GM19239 (cell line): ENCODE results near the gene XYLB.

Experiments
- DNase-seq: peaks from one replicate; pipeline ENCODE4 v3.0.0; 2011; ENCODE audit warnings: low spot score; ENCODE audit not compliant: insufficient read length
- FAIRE-seq: peaks from 2 replicates; lab custom pipeline; 2011; peaks lifted over from hg19 to GRCh38; lab: Jason Lieb, UNC

Gene XYLB

DNA sequence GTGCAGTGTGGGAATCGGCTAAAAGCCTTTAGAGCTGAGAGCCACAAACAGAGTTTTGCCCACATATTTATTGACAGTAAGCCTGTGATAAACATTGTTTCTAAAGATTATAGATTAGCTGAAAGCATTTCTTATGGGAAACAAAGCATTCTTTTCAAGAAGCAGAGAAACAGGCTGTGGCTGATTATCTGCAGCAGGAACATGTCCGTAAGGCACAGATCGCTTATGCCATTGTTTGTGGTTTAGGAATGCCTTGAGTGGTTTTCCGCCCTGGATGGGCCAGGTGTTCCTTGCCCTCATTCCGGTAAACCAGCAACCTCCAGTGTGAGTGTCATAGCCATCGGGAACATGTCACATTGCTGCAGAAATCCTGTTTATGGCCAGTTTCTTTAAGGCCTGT lies 12.5 kb downstream of the XYLB start:
- DNase-seq: no peak
- no peak for FAIRE-seq

DNA sequence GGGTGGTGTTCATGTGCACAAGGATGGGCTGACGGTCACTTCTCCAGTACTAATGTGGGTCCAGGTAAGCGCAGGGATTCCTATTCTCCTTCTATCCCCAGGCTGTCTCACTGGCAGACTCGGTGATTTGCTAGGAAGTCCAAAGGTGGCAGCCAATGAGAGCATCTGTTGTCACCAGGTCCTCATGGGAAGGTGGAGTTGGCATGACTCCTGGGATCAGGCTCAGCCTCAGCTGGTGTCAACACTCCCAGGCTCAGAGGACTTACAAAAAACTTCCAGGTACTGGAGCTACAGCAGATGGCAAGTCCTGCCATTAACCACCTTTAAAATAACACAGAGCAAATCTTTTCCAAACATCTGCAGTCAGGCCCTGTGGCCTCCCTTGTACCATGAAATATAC lies 13.8 kb downstream of the XYLB start:
- DNase-seq: no peak
- FAIRE-seq: no peak

DNA sequence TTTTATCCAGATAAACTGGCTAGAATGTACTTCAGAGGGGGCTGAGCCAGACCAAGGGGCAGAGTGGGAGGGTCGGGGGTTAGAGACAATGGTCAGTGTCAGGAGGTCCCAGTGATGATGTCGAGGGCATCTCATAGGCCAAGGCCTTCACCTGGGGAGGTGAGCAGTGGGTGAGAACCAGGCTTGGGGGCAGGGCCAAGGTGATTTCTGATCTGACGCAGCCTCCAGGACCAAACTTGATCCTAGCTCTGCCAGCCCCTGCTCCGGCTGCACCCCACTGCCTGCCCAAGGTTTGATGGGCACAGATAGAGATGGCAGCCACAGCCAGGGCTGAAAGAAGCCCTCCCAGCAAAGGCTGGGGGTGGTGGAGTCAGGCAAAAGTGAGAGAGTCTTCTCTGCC lies 14.9 kb downstream of the XYLB start:
- FAIRE-seq: no peak

DNA sequence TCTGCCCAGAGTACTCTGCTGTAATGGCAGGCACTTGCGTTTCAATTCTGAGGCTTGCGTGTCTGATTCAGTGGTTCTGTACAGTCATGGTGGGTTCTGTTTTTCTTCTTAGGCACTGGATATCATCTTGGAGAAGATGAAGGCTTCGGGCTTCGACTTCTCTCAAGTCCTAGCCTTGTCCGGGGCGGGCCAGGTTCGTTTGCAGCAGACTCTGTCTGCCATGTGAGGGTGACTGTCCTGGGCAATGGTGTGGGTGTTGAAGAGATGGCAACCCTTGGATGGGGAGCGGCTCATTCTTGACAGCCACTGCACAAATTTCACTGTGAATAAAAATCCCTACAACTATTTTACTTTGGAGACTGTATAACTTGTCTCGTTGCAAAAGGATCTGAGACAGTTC lies 16.2 kb downstream of the XYLB start:
- FAIRE-seq: no peak
- DNase-seq: no peak

More for the DNA sequence above, 14.9 kb downstream of the XYLB start:
- DNase-seq: no peak

DNA sequence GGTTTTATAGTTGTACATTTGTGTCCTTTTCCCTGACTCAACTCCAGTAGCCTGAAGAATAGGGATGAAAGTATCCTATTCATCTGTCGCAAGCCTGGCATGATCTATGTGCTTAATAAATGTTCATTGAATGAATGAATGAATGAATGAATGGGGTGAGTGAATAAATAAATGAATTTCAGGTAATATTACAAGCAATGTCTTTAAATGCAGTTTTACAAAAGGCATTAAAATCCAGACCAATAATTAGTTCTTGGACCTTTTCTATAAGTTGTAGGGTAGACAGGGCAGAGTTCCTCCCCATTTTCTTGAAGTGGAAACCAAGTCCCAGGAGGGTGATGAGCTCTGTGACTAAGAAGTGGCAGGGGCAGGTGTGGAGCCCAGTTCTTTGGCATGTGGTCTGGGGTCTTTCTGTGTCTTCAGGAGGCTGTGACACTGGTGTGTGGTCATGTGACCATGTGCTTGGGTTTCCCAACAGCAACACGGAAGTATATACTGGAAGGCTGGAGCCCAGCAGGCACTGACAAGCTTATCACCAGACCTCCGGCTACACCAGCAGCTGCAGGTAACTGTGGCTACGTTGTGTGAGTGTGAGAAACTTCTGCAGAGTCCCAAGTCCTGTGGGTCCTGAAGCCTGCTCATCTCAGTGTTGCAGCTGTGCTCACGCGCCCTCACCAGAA lies 18.3 kb downstream of the XYLB start:
- no peak for FAIRE-seq

DNA sequence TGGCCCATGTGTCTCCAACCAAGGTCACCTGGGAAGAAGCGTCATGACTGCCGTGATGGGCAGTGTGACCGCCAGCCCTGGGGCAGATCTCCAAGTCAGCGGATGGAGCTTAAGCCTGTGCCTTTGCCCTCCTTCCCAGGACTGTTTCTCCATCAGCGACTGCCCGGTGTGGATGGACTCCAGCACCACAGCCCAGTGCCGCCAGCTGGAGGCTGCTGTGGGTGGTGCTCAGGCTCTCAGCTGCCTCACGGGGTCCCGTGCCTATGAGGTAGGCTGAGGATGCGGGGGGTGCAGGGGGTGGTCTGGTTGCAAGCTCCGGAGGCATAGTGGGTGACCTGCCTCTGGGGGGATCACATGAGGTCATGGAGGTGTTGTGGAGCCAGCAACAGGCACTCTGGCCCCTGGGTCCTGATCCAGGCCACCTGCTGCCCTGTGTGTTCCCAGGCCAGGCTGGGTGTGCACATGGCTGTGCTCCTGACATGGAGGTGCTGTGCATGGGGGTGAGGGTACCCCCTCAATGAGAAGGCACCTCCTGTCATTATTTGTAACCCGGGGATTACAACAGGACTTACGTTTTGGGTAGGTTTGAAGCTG lies 19.0 kb downstream of the XYLB start:
- FAIRE-seq (no peak), DNase-seq (no peak)

More for the DNA sequence above, 18.3 kb downstream of the XYLB start:
- DNase-seq: no peak

DNA sequence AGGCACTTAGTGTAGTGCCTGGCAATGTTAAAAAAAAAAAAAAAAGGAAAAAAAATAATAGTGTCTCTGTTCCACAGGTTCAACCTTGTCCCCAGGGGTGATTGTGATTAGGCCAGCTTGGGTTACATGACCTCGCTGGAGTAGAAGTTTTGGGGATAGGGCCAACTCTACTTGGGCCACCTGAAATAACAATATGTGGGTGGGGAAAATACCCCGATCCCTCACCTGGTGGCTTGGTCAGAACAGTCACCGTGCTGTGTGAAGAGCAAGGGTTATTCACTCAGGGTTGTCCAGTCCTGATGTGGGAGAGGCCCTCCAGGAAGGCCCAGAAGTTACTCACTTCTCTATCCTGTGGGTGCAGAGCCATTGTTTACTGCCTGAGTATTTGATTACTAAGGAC lies 19.5 kb downstream of the XYLB start:
- no peak for FAIRE-seq
- no peak for DNase-seq

DNA sequence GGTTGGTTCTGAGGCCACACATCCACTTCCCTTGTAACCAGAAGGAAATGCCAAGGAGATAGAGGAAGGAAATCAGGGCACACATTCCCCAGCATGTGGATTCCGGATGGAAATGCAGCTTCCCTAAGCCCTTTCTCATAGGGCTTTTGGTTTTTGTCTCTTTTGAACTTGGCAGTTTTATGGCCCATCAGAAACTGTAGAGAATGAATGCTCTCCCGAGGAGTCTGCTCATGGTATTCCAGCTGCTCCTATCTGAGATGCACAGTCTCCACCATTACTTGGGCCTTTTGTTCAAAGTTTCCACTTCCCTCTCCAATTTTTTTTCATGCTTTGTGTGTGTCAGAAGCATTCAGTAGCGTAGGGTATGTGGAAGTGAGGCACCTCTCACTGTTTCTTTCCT lies 21.2 kb downstream of the XYLB start:
- no peak for DNase-seq
- FAIRE-seq: no peak

DNA sequence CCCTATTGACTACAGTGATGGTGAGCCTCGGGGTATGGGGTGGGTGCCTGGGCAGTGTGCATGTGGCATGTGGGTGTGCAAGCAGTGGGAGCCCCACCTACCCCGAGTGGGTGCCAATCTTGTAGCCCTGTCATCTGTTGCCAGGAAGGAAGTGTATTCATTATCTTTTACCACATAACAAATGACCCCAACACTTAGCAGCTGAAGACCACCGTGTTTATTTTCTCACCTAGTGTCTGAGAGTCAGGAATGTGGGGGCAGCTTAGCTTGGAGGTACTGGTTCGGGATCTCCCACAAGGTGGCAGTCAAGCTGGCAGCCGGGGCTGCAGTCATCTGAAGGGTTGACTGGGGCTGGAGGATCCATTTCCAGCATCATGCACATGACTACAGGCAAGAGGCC lies 21.7 kb downstream of the XYLB start:
- DNase-seq (no peak), FAIRE-seq (no peak)

DNA sequence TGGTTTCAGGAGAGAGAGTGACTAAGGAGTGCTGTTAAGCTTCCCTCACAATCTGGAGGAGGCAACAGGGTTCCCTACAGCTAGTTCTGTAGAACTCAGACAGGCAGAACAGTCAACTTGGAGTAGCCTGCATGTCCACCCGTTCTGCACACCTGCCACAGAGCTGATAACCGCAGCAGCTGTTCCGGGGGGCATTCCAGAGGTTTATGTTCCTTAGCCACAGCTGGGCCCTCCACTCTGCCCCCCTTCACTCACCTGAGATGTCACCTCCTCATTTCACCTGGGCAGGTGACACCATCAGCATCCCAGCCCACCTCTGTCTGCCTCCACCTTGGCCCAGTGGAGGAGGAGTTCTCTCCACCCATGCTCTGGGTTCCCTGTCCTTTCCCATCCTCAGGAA lies 22.6 kb downstream of the XYLB start:
- FAIRE-seq: no peak
- DNase-seq: no peak

DNA sequence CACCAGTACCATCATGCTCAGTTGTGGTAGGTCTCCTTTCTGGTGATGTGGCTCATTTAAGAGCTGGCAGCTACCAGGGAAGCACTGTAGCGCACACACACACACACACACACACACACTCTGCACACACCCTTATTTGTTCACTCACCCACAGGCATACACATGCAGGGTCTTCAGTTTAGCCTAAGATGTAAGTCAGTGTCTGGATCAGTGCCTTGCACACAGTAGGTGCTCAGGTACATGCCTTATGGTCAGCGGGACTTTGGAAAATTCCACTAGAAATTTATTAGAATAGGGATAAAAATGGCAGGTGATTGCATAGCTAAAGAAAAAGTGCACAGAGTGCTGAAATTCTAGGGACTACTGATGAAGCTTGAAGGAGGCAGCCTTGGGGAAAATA lies 23.6 kb downstream of the XYLB start:
- FAIRE-seq (no peak), DNase-seq (no peak)

DNA sequence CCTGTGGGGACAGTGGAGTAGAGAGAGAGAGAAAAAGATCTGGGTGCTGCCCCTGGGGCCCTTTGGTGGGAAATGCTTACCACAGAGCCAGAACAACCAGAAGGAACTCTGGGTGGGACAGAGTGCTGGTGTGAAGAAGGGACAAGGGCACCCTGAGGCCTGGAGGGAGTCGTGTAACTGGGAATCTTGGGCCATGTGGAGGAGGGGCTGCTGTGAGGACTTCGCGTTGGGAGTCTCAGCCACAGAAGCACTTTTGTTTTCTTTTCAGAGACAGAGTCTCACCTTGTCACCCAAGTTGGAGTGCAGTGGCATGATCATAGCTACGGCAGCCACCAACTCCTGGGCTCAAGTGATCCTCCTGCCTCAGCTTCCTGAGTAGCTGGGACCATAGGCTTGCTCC lies 24.3 kb downstream of the XYLB start:
- DNase-seq (no peak), FAIRE-seq (no peak)

DNA sequence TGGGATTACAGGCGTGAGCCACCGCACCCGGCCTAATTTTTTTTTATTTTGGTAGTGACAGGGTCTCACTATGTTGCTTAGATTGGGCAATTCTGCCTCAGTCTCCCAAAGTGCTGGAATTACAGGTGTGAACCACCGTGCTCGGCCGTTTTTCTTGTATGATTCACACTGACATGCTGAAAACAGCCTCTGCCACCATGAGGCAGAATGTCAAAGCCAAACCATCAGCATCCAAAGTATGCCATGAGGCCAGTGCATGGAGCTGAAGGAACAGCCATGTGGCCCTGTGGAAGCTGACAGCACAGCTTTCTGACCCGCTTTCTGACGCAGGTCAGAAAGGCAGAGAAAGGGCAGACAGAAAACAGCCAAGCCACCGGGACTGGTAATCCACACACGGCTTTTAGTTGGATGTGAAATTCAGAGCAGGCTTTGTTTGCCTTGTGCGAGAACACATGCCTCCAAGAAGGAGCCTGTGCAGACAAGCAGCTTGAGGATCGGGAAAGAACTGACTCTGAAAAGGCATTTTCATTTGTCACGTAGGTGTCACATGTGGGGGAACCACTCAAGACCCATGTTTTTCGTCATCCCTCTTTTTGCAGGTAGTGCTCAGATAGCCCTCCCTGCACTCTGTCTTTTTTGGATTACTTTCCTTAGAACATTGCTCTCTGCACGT lies 25.1 kb downstream of the XYLB start:
- DNase-seq: no peak
- FAIRE-seq: no peak

DNA sequence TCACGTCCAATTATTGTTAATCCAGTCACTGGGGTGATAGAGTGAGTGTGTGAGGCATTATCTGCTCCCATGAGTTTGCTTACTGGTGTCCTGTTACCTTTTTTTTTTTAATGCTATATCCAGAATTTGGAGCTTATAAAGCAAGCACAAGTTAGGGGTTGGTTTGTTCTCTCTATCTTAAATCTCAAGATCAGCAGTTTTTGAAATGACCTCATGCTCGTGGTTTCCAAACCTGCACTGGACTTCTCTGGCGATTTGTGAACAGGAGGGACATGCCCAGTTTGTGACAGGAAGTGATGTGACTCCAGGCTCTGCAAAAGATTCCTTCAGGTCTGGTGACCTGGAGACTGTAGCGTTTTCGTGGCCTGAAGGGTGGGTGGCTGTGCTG lies 25.6 kb downstream of the XYLB start:
- no peak for DNase-seq
- no peak for FAIRE-seq

DNA sequence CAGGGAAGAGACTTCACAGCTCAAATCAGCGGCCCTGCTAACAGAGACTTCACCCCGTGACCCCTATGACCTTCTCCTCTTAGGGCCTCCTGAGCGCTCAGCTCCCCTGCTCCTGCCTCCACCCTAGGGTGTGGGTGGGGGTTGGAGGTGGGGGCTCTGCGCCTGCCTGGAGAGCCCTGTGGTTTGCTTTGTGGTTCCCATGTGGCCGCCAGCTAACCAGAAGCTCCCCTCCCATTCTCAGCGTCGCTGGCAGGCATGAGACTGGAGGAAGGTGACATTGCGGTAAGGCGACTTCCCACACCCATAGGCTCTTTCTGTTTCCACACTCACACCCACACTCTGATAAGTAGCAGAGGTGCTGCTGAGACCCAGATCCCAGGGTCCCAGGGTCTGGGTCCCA lies 27.6 kb downstream of the XYLB start:
- DNase-seq (no peak), FAIRE-seq (no peak)

DNA sequence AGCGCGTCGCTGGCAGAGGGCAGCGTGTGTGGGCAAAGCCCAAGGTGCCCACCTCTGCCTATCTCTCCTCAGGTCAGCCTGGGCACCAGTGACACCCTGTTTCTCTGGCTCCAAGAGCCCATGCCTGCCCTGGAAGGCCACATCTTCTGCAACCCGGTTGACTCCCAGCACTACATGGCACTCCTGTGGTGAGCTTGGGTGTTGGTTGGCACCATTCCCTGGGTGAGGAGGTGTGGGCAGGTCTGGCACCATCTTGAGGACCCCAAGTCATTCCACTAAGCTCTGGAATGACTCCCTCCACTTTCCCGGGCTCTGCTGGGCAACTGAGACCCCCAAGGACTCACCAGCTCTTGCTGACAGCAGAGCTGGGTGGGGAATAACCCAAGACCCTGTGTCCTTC lies 28.5 kb downstream of the XYLB start:
- FAIRE-seq (no peak), DNase-seq (no peak)

DNA sequence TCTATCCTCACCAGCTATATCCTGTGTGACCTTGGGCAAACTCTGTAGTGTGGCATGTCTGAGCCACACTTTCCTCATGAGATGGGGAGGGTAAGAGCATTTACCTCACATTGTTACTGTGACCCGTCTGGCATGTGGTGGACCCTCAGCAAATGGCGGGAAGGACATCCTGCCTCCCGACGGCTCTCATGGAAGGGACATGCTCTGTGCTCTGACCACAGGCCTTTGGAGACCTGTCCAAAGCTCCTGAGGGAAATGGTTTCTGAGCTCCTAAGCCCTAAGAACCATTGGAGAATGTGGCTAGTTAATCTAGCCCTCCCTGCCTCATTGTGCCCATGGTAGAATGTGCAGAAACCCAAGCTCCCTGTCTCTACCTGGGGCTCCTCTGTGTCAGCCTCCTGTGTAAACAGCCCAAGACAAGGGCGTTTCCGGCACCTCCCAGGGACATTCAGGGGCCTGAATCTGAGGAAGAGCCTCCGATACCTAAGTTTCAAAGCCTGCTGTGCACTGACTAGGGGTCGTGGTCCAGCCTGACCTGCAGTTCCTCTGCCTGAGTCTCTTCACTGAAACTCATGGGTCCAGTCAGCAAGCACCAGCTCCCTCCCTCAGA lies 29.0 kb downstream of the XYLB start:
- no peak for DNase-seq
- FAIRE-seq: no peak

DNA sequence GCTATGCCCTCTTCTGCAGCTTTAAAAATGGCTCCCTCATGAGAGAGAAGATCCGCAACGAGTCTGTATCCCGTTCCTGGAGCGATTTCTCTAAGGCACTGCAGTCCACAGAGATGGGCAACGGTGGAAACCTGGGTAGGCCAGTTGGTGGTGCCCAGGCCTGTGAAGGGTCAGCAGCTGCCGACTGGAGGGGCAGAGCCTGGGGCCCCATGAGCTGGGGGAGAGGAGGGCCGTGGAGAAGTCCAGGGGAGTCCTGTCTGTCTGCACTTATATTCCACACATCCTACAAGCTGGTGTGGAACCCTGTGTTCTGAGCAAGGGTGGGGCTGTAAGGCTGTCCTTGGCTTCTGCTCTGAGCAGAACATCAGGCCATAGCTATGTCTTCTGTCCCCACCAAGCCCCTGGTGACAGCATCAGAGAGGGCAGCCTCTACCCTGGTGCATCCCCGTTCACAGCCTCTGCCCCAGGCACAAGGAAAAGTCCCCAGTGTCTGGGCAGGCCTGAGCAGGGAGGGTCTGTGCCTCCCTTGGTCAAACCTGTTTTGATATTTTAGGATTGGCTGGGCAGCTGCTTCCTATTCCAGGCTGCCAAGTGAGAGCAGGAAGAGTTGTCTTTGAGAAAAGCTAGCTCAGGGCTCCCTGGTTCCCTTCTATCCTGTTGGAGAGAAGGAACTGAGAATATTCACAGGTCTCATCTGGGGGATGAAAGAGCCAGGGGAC lies 29.7 kb downstream of the XYLB start:
- no peak for FAIRE-seq

DNA sequence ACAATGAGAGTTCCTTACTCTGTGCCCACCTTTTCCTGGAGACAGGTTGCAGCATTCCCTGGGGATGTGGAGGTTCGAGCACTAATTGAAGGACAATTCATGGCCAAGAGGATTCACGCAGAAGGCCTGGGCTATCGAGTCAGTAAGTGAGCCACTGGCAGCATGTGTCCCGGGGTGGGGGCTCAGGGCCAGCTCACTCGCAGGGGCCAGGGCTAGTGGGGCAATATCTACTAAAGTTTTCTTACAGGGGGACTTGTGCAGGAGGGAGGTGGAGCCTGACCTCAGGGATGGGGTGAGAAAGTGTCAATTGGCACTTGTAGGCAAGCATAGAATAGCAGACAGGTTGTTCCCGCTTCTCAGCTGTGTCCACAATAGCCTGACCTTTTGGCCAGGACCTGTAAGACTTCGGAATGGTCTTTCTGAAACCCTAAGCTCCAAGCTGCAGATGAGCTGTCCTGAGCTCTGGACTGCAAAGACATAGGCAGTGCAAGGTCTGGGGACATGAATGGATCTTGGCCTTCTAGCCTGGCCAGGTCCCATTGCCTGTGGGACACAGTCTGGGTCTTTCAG lies 32.7 kb downstream of the XYLB start:
- DNase-seq (no peak), FAIRE-seq (no peak)

More for the DNA sequence above, 29.7 kb downstream of the XYLB start:
- no peak for DNase-seq

DNA sequence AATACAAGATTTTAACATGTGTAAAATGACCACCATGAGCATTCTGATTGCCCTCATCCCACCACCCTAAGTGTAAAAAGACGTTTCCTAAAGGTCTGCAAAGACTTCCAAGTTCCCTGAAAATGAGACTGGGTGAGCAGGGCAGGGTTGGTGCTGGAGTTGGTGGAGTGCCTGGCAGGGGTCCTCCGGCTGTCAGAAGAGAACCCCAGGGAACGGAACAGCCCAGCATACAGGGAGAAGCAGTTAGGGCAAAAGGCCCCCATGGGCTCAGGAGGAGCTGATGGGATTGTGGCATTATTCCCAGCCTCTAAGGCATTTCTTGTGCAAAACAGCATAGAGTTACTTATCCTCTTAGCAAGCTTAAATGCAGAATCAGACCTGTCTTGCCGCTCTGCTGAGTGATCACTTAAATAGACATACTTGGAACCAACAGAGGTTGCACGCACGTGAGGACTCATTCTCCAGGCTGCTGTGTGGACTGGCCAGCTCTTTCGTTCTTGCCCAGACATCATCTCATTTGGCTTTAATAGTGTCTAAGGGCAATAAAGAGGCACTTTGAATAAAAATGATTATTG lies 36.0 kb downstream of the XYLB start:
- DNase-seq (no peak), FAIRE-seq (no peak)
